Heart left ventricle (tissue), 16 donors: Measurements from ENCODE around the gene SLC25A18. TPM values are rescaled to one million over a fixed set of nuclear protein-coding genes. Genes with fewer than 3 reads are reported as not detected.

Source experiments
- ATAC-seq, 4 donors: fragments of 200-7000 bp; cut with Tn5 transposase; one replicate each; pipeline ENCODE4 v1.9.1; 2020 to 2022; ENCODE audit warnings: moderate library complexity in 4 of 4, mild to moderate bottlenecking in 3 of 4, moderate number of reproducible peaks in 1 of 4
- DNase-seq, 5 donors: peaks; one replicate each; pipeline ENCODE4 v3.0.0-alpha.2; 2020
- H3K27ac ChIP-seq, 12 donors: fragments of 200-600 bp; sonication (generic) in 4 of 12; one replicate each; pipeline versions ENCODE4 v1.5.0 to v1.8.0; 2016 to 2022; ENCODE audit warnings: mild to moderate bottlenecking in 2 of 12
- H3K27me3 ChIP-seq, 9 donors: fragments of 200-600 bp; sonication (generic) in 2 of 9; one replicate each; pipeline versions ENCODE4 v1.5.1 to v1.8.0; 2016 to 2022; ENCODE audit warnings: mild to moderate bottlenecking in 3 of 9
- H3K36me3 ChIP-seq, 9 donors: fragments of 200-600 bp; sonication (generic) in 2 of 9; one replicate each; pipeline versions ENCODE4 v1.5.0 to v1.8.0; 2018 to 2022; ENCODE audit warnings: mild to moderate bottlenecking in 2 of 9
- H3K4me1 ChIP-seq, 12 donors: fragments of 200-600 bp; sonication (generic) in 4 of 12; one replicate each; pipeline versions ENCODE4 v1.5.0 to v1.8.0; 2016 to 2022; ENCODE audit warnings: mild to moderate bottlenecking in 3 of 12
- H3K4me3 ChIP-seq, 12 donors: fragments of 200-600 bp; sonication (generic) in 4 of 12; one replicate each; pipeline versions ENCODE4 v1.5.0 to v1.8.0; 2017 to 2022; ENCODE audit warnings: mild to moderate bottlenecking in 9 of 12, moderate library complexity in 4 of 12
- H3K9me3 ChIP-seq, 12 donors: fragments of 200-600 bp; sonication (generic) in 4 of 12; one replicate each; pipeline versions ENCODE4 v1.5.0 to v1.8.0; 2016 to 2022; ENCODE audit warnings: mild to moderate bottlenecking in 1 of 12
- CTCF ChIP-seq, 12 donors: fragments of 200-600 bp; sonication (generic) in 4 of 12; IDR thresholded peaks; one replicate each; pipeline versions ENCODE4 v1.5.0 to v1.8.0; 2018 to 2022; ENCODE audit warnings: antibody characterized with exemption in 12 of 12, mild to moderate bottlenecking in 5 of 12
- POLR2A ChIP-seq, 2 donors: fragments of 450-650 bp; IDR thresholded peaks; one replicate each; pipeline ENCODE4 v1.6.1; 2017; ENCODE audit warnings: antibody characterized with exemption in 2 of 2, mild to moderate bottlenecking in 2 of 2, moderate library complexity in 2 of 2
- WGBS, 4 donors: extraction: QIAGEN DNeasy Blood & Tissue Kit in 2 of 4; methylation state at CpG; one replicate each; pipeline versions ENCODE4 v1.1.5 to v1.1.7; 2013 to 2018; 5-methylcytosine and 5-hydroxymethylcytosine counted together
- intact Hi-C, 10 donors: fragments of 100-400 bp; cut with DNase I; formaldehyde crosslinking; loops; one replicate each; pipeline versions ENCODE4 v1.11.1 to v1.14.2; 2022
- polyA plus RNA-seq, 2 donors: library from polyadenylated mRNA; stranded (reverse); fragments of 200-250 nt; gene quantifications; one replicate each; pipeline ENCODE4 v1.2.3, GENCODE V29; 2013
- total RNA-seq, 9 donors: library from RNA; depleted of rRNA in 2 of 9; stranded (reverse); fragments of >200 nt in 2 of 9; fragmentation: NEBNext Ultra II Directional in 3 of 9; extraction: Animal tissue kit (Norgen Biotek cat#: 25700) in 3 of 9; gene quantifications; one replicate each; pipeline versions ENCODE4 v1.1.0 to v1.2.4, GENCODE V29; 2016 to 2023
- donor health status: ischemic (EF 13 %, LVEDD 7.1; RV severe dilation, severe dysfunction).
- donor health status: healthy with polysubstance abuse.
- donor health status: DM: no; HTN: yes; CAD: no.
- donor health status: DM: no; HTN: no; CAD: no.
- donor health status: ischemic (EF 25% LVEDD 6.9; RV normal size, moderate dysfunction).
- donor health status: ischemic (EF 25% LVEDD 5.7; RV mildly dilated, moderate dysfunction).
- donor health status: healthy.
- donor health status: DM: yes; HTN: yes; CAD: no.
- donor health status: ischemic (EF 35%, LVEDD 5.7; RV mildly dilated, moderate dysfunction).
- donor health status: nonischemic (EF 11% LVEDD 7.7; RV severe dilation, severe dysfunction).
- donor health status: DM: yes; HTN: yes; CAD: no.
- donor health status: PGD.
- donor health status: ischemic (EF 29% LVEDD 5.4; RV normal size, mild dysfunction).
- donor health status: nonischemic (EF 23%, LVEDD 6.1; RV moderate dilation, normal function).

SLC25A18 gene
- total and polyA plus RNA-seq, 11 donors, result 0.27 to 10.2 (median 1.9) TPM

GRCh38 chr22:17628406-17629172 lies 65.3 kb downstream of the SLC25A18 start, which contains the start of gene ATP6V1E1:
Gene ATP6V1E1 (minus strand): TSS chr22:17628749. CDS start chr22:17628635, 114 bp downstream.
- TF ChIP-seq CTCF (IDR thresholded peaks at IDR 0.05) (no peak), POLR2A (IDR thresholded peaks at IDR 0.05) (peak in 1 of 2 donors; percentile 74)
- Histone ChIP-seq H3K9me3 (no peaks in the 10 kb centered on the region), H3K36me3 (peaks cover 0 to 20% (median 10%) of the 10 kb centered on the region in 9 donors), H3K27ac (peak within 1 kb of the TSS; percentile 77 to 96 (median 92)), H3K4me1 (peaks cover 0 to 39% (median 21%) of the 10 kb centered on the region in 12 donors), H3K4me3 (peak within 1 kb of the TSS; percentile 79 to 100 (median 93)), H3K27me3 (no peaks in the 10 kb centered on the region)
- ATAC-seq, result peak; percentile 100
- intact Hi-C loops, result loop anchor here in 4 of 10 donors (1.0 to 10.0 kb wide), 4 partner anchors 10 to 64 kb away; partner anchors contain the start of genes BCL2L13 (in 1 of the 4) and SLC25A18 (in 1 of the 4)
- peak; percentile 96 to 97 (median 97) for DNase-seq
- 0 to 1% (median 0%) methylated on average over 28 to 45 of the region's 45 CpGs for WGBS, 4 donors

- Histone ChIP-seq H3K9me3 (no peaks in the 10 kb centered on the region), H3K4me1 (peaks cover 0 to 39% (median 21%) of the 10 kb centered on the region in 12 donors), H3K27me3 (no peaks in the 10 kb centered on the region), H3K36me3 (peaks cover 0 to 18% (median 6%) of the 10 kb centered on the region in 9 donors), H3K27ac (peak overlapping the region; percentile 77 to 96 (median 92)), H3K4me3 (peak overlapping the region; percentile 79 to 100 (median 93))
- peak in 1 of 4 donors; percentile 5 for ATAC-seq
- TF ChIP-seq POLR2A (IDR thresholded peaks at IDR 0.05) (no peak), CTCF (IDR thresholded peaks at IDR 0.05) (no peak)
- no peak for DNase-seq
- WGBS, 4 donors, result 0% methylated on average over 1 of the region's 1 CpG
- intact Hi-C loops, result loop anchor here in 3 of 10 donors (5.0 to 10.0 kb wide), 3 partner anchors 56 to 64 kb away; partner anchors contain the start of gene SLC25A18 (in 1 of the 3)
Measured at GRCh38 chr22:17629173-17629489, 65.8 kb downstream of the SLC25A18 start.

- no peak for ATAC-seq
- intact Hi-C loops, result loop anchor here in 4 of 10 donors (5.0 to 10.0 kb wide), 3 partner anchors 55 to 65 kb away; partner anchors contain the start of gene SLC25A18 (in 2 of the 4)
- H3K4me3 ChIP-seq, result peak overlapping the region in 6 of 12 donors; percentile 79 to 100 (median 93)
Measured at GRCh38 chr22:17629641-17630040, 66.3 kb downstream of the SLC25A18 start.

More at GRCh38 chr22:17629641-17630040, 66.3 kb downstream of the SLC25A18 start:
- no peak for DNase-seq
- WGBS, 4 donors, result 71 to 82% (median 74%) methylated on average over 7 of the region's 7 CpGs
- H3K27me3 ChIP-seq, result no peaks in the 10 kb centered on the region
- TF ChIP-seq CTCF (IDR thresholded peaks at IDR 0.05) (no peak), POLR2A (IDR thresholded peaks at IDR 0.05) (no peak)
- peaks cover 0 to 39% (median 21%) of the 10 kb centered on the region in 12 donors for H3K4me1 ChIP-seq
- H3K9me3 ChIP-seq, result no peaks in the 10 kb centered on the region
- H3K36me3 ChIP-seq, result peaks cover 0 to 15% (median under 1%) of the 10 kb centered on the region in 9 donors
- H3K27ac ChIP-seq, result peak overlapping the region in 8 of 12 donors; percentile 85 to 96 (median 94)
